GM23338 (cell line): Measurements from ENCODE around the gene PGRMC2. TPM values are rescaled to one million over a fixed set of nuclear protein-coding genes. Genes with fewer than 3 reads are reported as not detected.

Experiments
- ATAC-seq: fragments of 200-7000 bp; cut with Tn5 transposase; 3 replicates; pipeline ENCODE4 v1.9.1; 2020
- DNase-seq: peaks from one replicate; pipeline ENCODE4 v3.0.0-alpha.2; 2015; ENCODE audit warnings: low spot score
- H2AFZ ChIP-seq: fragments of 200-600 bp; sonication (generic); 2 replicates; pipeline ENCODE4 v1.8.0; 2016; ENCODE audit warnings: antibody characterized with exemption, mild to moderate bottlenecking, moderate library complexity
- H3F3A ChIP-seq: fragments of 200-600 bp; sonication (generic); replicated peaks from 2 replicates; pipeline ENCODE4 v1.8.0; 2017; ENCODE audit warnings: antibody characterized with exemption, mixed run types, low read depth
- H3K27ac ChIP-seq: fragments of 200-600 bp; sonication (generic); 2 replicates; pipeline ENCODE4 v1.6.1; 2016; ENCODE audit warnings: low read depth
- H3K27me3 ChIP-seq: fragments of 200-600 bp; sonication (generic); 2 replicates; pipeline ENCODE4 v1.8.0; 2016; ENCODE audit warnings: mild to moderate bottlenecking, mixed run types, moderate library complexity; ENCODE audit not compliant: insufficient read depth
- H3K36me3 ChIP-seq: fragments of 200-600 bp; sonication (generic); 2 replicates; pipeline ENCODE4 v1.8.0; 2016; ENCODE audit warnings: mild to moderate bottlenecking; ENCODE audit not compliant: insufficient read depth
- H3K4me1 ChIP-seq: fragments of 200-600 bp; sonication (generic); 2 replicates; pipeline ENCODE4 v1.8.0; 2016; ENCODE audit warnings: mild to moderate bottlenecking, moderate library complexity; ENCODE audit not compliant: insufficient read depth
- H3K4me2 ChIP-seq: fragments of 200-600 bp; sonication (generic); 2 replicates; pipeline ENCODE4 v1.7.1; 2017; ENCODE audit warnings: mixed run types
- H3K4me3 ChIP-seq: fragments of 200-600 bp; sonication (generic); 2 replicates; pipeline ENCODE4 v1.6.1; 2016; ENCODE audit warnings: mixed run types
- H3K79me2 ChIP-seq: fragments of 200-600 bp; sonication (generic); replicated peaks from 2 replicates; pipeline ENCODE4 v1.8.0; 2017; ENCODE audit warnings: mild to moderate bottlenecking; ENCODE audit not compliant: insufficient read depth
- H3K9me2 ChIP-seq: fragments of 200-600 bp; sonication (generic); 2 replicates; pipeline ENCODE4 v1.8.0; 2017; ENCODE audit not compliant: insufficient read depth
- H4K20me1 ChIP-seq: fragments of 200-600 bp; sonication (generic); replicated peaks from 2 replicates; pipeline ENCODE4 v1.8.0; 2017; ENCODE audit warnings: mild to moderate bottlenecking; ENCODE audit not compliant: insufficient read depth
- H3K27ac Mint-ChIP-seq: 2 replicates; pipeline ENCODE4 v1.8.0; 2020; ENCODE audit warnings: inconsistent platforms, mild to moderate bottlenecking, moderate library complexity, mixed read lengths
- H3K27me3 Mint-ChIP-seq: 3 replicates; pipeline ENCODE4 v1.8.0; 2022; ENCODE audit warnings: low read depth, mild to moderate bottlenecking, moderate library complexity, mixed read lengths, inconsistent platforms; ENCODE audit not compliant: insufficient read depth, poor library complexity
- H3K36me3 Mint-ChIP-seq: 3 replicates; pipeline ENCODE4 v1.8.0; 2021; ENCODE audit warnings: low read depth, mild to moderate bottlenecking, inconsistent platforms, moderate library complexity, mixed read lengths
- H3K4me1 Mint-ChIP-seq: 3 replicates; pipeline ENCODE4 v1.8.0; 2020; ENCODE audit warnings: mild to moderate bottlenecking, inconsistent platforms, mixed read lengths
- H3K4me3 Mint-ChIP-seq: 3 replicates; pipeline ENCODE4 v1.8.0; 2021; ENCODE audit warnings: moderate library complexity, mild to moderate bottlenecking, inconsistent platforms, mixed read lengths
- H3K9me3 Mint-ChIP-seq: 3 replicates; pipeline ENCODE4 v1.8.0; 2020; ENCODE audit warnings: moderate library complexity, mild to moderate bottlenecking, inconsistent platforms, mixed read lengths
- CREB1 ChIP-seq: fragments of 250-450 bp; sonication (Bioruptor Pico); IDR thresholded peaks from 2 replicates; pipeline ENCODE4 v1.5.0; 2020; ENCODE audit warnings: low read depth, mild to moderate bottlenecking, moderate library complexity
- CTCF ChIP-seq, 2 experiments: fragments of 200-600 bp in 1 of 2; sonication (generic) in 1 of 2; conservative IDR thresholded peaks; 2 replicates each; pipeline versions ENCODE4 v1.5.1 to v1.6.1; 2016 to 2017; ENCODE audit warnings: antibody characterized with exemption in 2 of 2, low read depth in 2 of 2, mild to moderate bottlenecking in 2 of 2, moderate library complexity in 1 of 2
- ETS1 ChIP-seq: IDR thresholded peaks from 2 replicates; pipeline ENCODE4 v1.6.1; 2016; ENCODE audit warnings: antibody characterized with exemption
- JUNB ChIP-seq: IDR thresholded peaks from one replicate; pipeline ENCODE4 v1.6.1; 2016; ENCODE audit warnings: antibody characterized with exemption; ENCODE audit not compliant: unreplicated experiment
- STAT1 ChIP-seq: IDR thresholded peaks from one replicate; pipeline ENCODE4 v1.6.1; 2016; ENCODE audit warnings: antibody characterized with exemption; ENCODE audit not compliant: unreplicated experiment
- ZNF114 ChIP-seq: fragments of 250-450 bp; sonication (Bioruptor Pico); IDR thresholded peaks from 2 replicates; pipeline ENCODE4 v1.5.0; 2020; ENCODE audit warnings: mild to moderate bottlenecking, moderate library complexity
- polyA plus RNA-seq: library from polyadenylated mRNA; unstranded; fragments of >200 nt; fragmentation: Nextera tagmentation; extraction: Ambion mirVana; gene quantifications from 2 replicates; pipeline ENCODE4 v1.2.1, GENCODE V29; 2016
- total RNA-seq: library from RNA; depleted of rRNA; stranded (reverse); fragments of >200 nt; shearing (Covaris generic); gene quantifications from 2 replicates; pipeline ENCODE4 v1.2.3, GENCODE V29; 2014; rRNA removed

PGRMC2 gene
- total and polyA plus RNA-seq, 2 experiments from 2014 or later, result 40.2 to 61.9 TPM

- DNase-seq (peak; percentile 41), ATAC-seq (no peak)
- H3K79me2 ChIP-seq, result no peaks in the 10 kb centered on the region
- no peak overlapping the region for H3K4me2 ChIP-seq
- Mint-ChIP-seq H3K4me1 (no peaks in the 10 kb centered on the region), H3K4me3 (no peak overlapping the region), H3K9me3 (no peaks in the 10 kb centered on the region; the same call in 2 of the 3 replicates), H3K36me3 (no peaks in the 10 kb centered on the region), H3K27me3 (no peaks in the 10 kb centered on the region), H3K27ac (no peak overlapping the region)
- H3K4me1 ChIP-seq, result no peaks in the 10 kb centered on the region
- H3K36me3 ChIP-seq, result no peaks in the 10 kb centered on the region
- no peak overlapping the region for H2AFZ ChIP-seq
- no peak overlapping the region for H3K27ac ChIP-seq
- TF ChIP-seq STAT1 (no peak), ZNF114 (CRISPR knock-in tag) (no peak), JUNB (no peak), CTCF (conservative IDR thresholded peaks at IDR 0.05; ENCODE audit: low read depth in 2 of 2) (peak; percentile 51 to 57), CREB1 (CRISPR knock-in tag) (no peak), ETS1 (no peak)
- H3K27me3 ChIP-seq, result no peaks in the 10 kb centered on the region
- H3K4me3 ChIP-seq, result no peak overlapping the region
- H4K20me1 ChIP-seq, result no peaks in the 10 kb centered on the region
- H3K9me2 ChIP-seq, result no peaks in the 10 kb centered on the region
- H3F3A ChIP-seq, result no peaks in the 10 kb centered on the region
Observed at GRCh38 chr4:128220286-128221235, 67.1 kb downstream of the PGRMC2 start.

Other genes starting within 250 kb of the PGRMC2 start
- gene LARP1B, start 226.5 kb downstream of the PGRMC2 start, total RNA-seq, result 45.4 and 59.2 TPM in 2 replicates
- 39.6 and 42.5 TPM in 2 replicates for gene LARP1B, start 226.5 kb downstream of the PGRMC2 start, polyA plus RNA-seq